ENCODE results near the gene HEXIM2.

- TF ChIP-seq CTCF (IDR thresholded peaks at IDR 0.05) (no peak), ZFX (IDR thresholded peaks at IDR 0.05; ENCODE audit: borderline replicate concordance) (no peak)
Observed at GRCh38 chr17:45146592-45146889, 15.1 kb upstream of the HEXIM2 start.

All from 22Rv1 (cell line).